ENCODE measurements around the gene CDC45.

DNA sequence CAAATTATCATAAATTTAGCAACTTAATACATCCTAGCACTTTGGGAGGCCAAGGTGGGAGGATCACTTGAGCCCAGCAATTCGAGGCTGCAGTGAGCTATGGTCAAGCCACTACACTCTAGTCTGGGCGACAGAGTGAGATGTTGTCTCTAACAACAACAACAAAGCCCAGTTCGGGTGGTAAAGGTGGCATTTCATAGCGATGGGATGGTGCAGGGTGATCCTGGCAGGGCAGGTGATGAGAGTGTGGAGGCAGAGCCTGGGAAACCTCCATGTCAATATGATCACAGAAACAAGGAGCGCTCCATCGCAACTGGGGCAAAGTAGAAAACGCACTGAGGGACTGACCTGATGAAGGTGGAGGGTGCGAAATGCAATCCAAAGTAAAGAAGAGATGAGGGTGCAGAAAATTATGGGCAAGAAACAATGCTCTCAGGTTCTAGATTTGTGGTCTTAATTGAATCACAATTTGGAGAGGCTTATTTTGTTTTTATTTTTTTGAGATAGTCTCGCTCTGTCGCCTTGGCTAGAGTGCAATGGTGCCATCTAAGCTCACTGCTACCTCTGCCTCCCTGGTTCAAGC lies 77.3 kb downstream of the CDC45 start:
- no peak for TF ChIP-seq CTCF (IDR thresholded peaks at IDR 0.05)
- no peak for TF ChIP-seq POLR2A (IDR thresholded peaks at IDR 0.05)
